NCI-H774 (cell line): ENCODE measurements around the gene CARM1.

ENCODE experiments used
- DNase-seq: peaks from one replicate; lab custom pipeline; 2025; lab: John Stamatoyannopoulos, UW

CARM1 gene

GRCh38 chr19:10907925-10908324 lies 36.6 kb downstream of the CARM1 start:
- no peak for DNase-seq

GRCh38 chr19:10908380-10908960 lies 37.1 kb downstream of the CARM1 start:
- no peak for DNase-seq

DNA sequence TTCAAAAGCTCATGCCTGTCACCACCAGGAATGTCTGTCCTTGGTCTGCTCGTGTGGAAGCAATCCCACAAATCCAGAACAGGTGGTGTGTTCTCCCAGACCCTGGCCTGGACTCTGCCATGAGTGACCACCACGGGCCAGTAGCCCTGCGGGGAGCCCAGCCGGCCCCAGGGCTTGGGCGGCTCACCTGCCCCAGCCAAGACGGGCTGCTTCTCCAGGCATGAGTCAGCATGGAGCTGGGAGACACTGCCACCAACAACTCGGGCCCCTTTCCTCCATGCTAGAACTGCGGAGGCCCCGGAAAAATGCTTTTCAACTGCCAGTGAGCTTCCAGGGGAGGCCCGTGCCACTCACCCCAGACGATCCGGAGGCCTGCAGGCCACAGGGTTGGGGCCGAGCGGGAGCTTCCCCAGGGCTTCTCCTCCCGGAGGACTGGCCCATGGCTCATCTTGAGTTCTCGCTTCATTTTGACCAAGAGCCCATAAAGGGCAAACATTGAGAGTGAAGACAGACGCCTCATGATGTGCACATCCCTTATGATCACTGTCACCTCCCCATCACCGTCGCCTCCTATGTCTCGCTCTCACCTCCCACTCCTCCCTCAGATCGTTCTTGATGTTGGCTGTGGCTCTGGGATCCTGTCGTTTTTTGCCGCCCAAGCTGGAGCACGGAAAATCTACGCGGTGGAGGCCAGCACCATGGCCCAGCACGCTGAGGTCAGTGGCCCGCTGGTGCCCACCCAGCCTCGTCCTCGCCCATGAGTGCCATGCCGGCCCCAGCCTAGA lies 40.4 kb downstream of the CARM1 start:
- no peak for DNase-seq

DNA sequence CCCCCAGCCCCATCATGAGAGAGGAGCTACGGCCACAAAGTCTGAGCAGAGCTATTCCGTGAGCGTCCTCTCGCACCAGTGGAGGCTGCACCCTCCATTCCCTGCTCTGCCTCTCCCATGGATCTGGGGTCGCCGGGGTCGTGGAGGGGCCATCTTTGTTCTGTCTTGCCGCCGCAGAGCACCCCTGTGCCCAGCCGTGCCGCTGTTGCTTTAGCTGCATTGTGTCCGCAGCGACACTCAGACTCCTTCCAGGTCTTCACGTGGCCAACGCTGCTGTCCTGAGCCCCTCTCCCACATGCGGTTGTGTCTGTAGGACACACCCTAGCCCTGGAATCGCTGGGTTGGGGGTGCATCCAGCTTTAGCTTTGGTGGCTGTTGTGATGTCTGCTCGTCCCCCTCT lies 41.3 kb downstream of the CARM1 start:
- no peak for DNase-seq

GRCh38 chr19:10913716-10914340 lies 42.5 kb downstream of the CARM1 start:
- DNase-seq, result no peak

DNA sequence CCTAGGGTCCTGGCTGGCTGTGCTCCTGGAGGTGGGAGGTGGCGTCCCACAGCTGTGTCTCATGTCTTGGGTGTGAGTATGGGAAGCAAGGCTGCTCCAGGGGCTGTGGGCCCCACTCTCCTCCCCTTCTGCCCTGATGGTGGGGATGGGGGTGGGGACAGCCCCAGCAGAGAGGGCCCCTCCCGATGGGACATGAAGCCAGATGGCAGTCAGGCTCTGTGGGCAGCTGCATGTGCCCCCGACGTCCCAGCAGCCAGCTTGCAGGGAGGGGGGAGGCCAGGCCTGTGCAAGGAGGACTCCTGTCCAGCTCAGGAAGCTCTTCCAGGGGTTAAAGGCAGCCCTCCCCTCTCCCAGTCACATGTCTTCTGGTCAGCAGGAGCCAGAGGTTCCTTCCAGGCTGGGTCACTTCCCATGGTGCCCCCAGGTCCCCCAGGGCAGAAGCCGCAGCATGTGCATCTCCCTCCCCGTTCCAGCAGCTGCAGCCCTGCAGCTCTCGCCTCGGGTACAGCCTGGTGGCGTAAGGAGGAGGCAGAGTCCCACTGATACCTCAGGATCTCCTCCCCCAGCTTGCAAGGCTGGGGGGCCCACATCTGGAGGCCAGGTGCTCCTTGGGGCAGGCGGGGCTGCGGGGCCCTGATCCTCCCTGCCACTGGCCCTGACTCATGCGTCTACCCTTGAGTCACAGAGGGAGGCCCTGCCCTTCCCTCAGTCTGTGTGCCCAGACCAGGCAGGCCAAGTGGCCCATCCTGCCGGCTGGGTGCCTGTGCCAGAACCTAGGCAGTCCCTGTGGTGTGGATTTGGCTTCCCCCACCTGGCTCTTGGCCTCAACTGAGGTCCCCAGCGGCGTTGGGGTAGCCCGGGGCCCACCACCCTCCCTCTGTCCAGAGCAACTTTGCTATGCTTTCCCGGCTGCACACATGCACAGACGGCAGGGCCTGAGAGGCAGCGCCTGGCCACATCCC lies 44.1 kb downstream of the CARM1 start:
- DNase-seq, result no peak

GRCh38 chr19:10916602-10917001 lies 45.2 kb downstream of the CARM1 start:
- DNase-seq, result no peak

- no peak for DNase-seq
Observed at GRCh38 chr19:10918359-10918758, 47.0 kb downstream of the CARM1 start.

- DNase-seq, result no peak
Observed at GRCh38 chr19:10919352-10920287, 48.3 kb downstream of the CARM1 start.

DNA sequence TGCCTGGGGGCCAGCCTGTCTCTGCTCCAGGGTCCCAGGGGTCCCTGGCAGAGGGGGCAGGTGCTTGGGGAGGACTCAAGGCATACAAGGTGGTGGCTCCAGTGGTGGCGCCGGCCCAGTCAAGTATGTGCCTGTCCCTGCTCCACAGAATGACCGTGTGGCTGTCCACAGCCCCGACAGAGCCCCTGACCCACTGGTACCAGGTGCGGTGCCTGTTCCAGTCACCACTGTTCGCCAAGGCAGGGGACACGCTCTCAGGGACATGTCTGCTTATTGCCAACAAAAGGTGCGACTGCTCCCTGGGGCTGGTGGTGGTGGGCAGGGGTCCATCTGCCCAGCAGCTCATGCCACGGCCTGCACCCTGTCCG lies 48.9 kb downstream of the CARM1 start:
- DNase-seq, result no peak

GRCh38 chr19:10920781-10921180 lies 49.4 kb downstream of the CARM1 start:
- DNase-seq, result no peak

DNA sequence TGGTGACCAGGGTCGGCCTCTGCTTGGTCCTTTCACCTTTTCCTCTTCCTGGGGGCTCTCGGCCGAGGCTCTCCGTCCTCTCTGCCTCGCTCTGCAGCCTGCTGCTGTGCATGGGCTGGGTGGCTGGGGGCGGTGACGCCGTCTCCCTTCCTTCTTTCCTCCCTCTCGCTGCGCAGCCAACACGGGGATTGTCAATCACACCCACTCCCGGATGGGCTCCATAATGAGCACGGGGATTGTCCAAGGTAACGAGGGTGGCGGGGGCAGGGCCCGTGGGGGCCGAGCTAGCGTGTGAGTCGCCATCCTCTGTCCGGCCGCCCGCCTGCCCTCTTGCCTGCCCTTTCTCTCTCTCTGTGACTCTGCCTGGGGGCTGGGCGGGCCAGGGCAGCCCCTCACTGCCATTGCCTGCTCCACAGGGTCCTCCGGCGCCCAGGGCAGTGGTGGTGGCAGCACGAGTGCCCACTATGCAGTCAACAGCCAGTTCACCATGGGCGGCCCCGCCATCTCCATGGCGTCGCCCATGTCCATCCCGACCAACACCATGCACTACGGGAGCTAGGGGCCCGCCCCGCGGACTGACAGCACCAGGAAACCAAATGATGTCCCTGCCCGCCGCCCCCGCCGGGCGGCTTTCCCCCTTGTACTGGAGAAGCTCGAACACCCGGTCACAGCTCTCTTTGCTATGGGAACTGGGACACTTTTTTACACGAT lies 50.0 kb downstream of the CARM1 start:
- no peak for DNase-seq

DNA sequence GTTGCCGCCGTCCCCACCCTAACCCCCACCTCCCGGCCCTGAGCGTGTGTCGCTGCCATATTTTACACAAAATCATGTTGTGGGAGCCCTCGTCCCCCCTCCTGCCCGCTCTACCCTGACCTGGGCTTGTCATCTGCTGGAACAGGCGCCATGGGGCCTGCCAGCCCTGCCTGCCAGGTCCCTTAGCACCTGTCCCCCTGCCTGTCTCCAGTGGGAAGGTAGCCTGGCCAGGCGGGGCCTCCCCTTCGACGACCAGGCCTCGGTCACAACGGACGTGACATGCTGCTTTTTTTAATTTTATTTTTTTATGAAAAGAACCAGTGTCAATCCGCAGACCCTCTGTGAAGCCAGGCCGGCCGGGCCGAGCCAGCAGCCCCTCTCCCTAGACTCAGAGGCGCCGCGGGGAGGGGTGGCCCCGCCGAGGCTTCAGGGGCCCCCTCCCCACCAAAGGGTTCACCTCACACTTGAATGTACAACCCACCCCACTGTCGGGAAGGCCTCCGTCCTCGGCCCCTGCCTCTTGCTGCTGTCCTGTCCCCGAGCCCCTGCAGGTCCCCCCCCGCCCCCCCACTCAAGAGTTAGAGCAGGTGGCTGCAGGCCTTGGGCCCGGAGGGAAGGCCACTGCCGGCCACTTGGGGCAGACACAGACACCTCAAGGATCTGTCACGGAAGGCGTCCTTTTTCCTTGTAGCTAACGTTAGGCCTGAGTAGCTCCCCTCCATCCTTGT lies 50.7 kb downstream of the CARM1 start:
- DNase-seq, result no peak

- no peak for DNase-seq
Observed at GRCh38 chr19:10922638-10923014, 51.3 kb downstream of the CARM1 start.

- DNase-seq, result no peak
Observed at GRCh38 chr19:10923260-10924112, 52.1 kb downstream of the CARM1 start.

DNA sequence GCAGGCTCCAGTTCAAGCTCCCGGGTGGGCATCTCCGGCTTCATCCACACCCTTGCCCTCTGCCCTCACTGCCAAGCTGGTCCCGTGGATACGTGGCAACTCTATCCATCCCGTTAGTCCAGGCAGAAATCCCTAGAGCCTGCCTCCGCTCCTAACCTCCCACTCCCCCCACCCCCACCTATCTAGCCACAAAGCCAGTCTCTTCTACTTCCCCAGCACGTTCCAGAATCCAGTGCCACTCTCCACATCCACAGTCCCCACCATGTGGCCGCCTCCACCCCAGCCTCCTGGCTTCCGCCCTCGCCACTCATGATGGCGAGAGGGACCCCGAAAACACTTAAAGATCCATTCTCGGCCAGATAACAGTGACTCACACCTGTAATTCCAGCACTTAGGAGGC lies 53.2 kb downstream of the CARM1 start:
- no peak for DNase-seq

DNA sequence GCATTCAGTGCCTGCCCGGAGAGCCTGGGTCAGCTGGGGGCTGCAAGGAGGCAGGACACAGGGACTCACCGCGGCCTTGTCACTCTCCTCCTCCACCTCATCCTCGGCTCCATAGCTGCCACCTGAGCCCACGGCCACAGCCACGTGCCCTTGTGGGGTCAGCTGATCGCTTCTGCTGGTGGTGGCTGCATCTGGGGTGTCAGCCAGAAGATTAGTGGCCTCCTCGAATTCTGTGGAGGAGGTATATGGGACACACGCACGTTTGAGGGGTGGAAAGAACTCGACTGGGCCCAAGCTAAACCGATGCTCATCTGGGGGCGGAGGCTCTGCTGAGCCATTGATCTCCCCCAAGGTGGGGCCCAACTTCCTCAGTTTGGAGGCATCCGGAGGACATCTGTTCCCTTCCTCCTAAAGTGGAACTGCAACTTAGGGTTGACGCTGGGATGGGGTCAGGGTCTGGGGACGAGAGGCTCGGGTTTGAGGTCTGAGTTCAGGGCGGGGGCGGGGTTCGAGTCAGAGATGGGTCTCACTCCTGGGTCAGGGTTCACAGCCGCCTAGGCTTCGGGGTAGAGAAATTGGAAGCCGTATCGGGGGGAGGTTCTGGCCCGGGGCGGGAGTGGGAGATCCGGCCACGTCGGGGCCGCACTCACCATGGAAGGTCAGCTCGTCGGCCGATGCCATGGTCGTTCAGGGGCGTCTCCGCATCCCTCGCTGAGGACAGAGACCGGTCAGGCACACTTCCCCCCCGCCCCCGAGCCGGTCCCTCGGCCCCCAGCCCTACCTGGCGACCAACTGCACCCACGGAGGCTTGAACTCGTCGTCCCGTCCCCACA lies 56.6 kb downstream of the CARM1 start:
- DNase-seq, result no peak
